ENCODE results near the gene MYO1B. TPM values are rescaled to one million over a fixed set of nuclear protein-coding genes. Genes with fewer than 3 reads are reported as not detected.
A peak's percentile ranks its signal among the peaks of the same experiment; 100 is the strongest.

The MYO1B gene
- total RNA-seq, 2 donors from 2014 or later = 74.7 to 79.4 TPM

DNA sequence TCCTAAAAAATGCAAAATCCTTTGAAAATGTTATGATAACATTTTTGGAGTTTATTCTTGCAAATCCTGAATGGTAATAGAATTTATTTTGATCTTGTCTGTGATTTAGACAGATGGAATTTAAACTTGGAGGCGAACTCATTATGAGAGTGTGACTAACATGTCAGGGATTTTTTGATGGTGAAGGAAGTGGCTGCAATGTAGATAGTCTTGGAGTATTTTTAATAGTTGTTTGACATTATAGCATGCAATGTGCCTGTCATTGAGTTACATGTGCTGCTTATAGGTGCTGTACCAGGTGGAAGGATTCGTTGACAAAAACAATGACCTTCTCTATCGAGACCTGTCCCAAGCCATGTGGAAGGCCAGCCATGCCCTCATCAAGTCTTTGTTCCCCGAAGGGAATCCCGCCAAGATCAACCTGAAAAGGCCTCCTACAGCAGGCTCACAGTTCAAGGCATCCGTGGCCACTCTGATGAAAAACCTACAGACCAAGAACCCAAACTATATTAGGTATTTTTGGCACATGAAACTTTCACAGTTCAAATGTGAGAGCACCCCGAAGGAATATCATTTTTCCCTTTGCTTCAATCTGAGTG is 141.8 kb downstream of the MYO1B start:
- ATAC-seq (ENCODE audit: insufficient number of reproducible peaks, low FRiP score, low read depth) = no peak
- peak overlapping the region; percentile 4 for H3K4me3 ChIP-seq
- peaks cover 17 to 37% of the 10 kb centered on the region in 2 donors for H3K4me1 ChIP-seq (ENCODE audit: control insufficient read depth in 1 of 2, low read depth in 2 of 2)
- peak overlapping the region; percentile 46 to 60 for H3K27ac ChIP-seq
- TF ChIP-seq, protein P1, sequence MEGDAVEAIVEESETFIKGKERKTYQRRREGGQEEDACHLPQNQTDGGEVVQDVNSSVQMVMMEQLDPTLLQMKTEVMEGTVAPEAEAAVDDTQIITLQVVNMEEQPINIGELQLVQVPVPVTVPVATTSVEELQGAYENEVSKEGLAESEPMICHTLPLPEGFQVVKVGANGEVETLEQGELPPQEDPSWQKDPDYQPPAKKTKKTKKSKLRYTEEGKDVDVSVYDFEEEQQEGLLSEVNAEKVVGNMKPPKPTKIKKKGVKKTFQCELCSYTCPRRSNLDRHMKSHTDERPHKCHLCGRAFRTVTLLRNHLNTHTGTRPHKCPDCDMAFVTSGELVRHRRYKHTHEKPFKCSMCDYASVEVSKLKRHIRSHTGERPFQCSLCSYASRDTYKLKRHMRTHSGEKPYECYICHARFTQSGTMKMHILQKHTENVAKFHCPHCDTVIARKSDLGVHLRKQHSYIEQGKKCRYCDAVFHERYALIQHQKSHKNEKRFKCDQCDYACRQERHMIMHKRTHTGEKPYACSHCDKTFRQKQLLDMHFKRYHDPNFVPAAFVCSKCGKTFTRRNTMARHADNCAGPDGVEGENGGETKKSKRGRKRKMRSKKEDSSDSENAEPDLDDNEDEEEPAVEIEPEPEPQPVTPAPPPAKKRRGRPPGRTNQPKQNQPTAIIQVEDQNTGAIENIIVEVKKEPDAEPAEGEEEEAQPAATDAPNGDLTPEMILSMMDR (IDR thresholded peaks at IDR 0.05) = no peak
- H3K27me3 ChIP-seq (replicated peaks; ENCODE audit: insufficient read depth) = no peaks in the 10 kb centered on the region
- no peak for DNase-seq (ENCODE audit: low spot score)
- H3K9me3 ChIP-seq = no peaks in the 10 kb centered on the region
- H3K36me3 ChIP-seq = no peaks in the 10 kb centered on the region

DNA sequence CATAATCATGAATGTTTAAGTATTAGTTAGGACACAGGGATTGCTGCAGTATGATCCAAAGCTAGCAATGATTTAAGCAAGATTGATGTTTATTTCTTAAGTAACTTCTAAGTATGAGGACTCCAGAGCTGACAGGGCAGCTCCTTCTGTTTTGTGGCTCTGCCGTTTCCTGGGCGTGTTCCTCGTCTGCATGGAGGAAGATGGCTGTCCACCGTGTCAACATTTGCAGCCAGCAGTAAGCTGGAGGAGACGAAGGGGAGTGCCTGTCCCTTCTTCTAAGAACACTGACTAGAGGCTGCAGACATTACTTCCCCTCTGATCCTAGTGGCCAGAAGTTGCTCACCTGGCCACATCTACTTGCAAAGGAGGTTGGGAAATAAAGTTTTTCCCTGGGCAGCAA is 144.1 kb downstream of the MYO1B start:
- ATAC-seq (ENCODE audit: insufficient number of reproducible peaks, low FRiP score, low read depth) = no peak
- H3K27me3 ChIP-seq (replicated peaks; ENCODE audit: insufficient read depth) = no peaks in the 10 kb centered on the region
- H3K27ac ChIP-seq = no peak overlapping the region
- H3K4me1 ChIP-seq (ENCODE audit: control insufficient read depth in 1 of 2, low read depth in 2 of 2) = peaks cover 17 to 37% of the 10 kb centered on the region in 2 donors
- H3K9me3 ChIP-seq = no peaks in the 10 kb centered on the region
- TF ChIP-seq, protein P1 (IDR thresholded peaks at IDR 0.05) = no peak
- no peak overlapping the region for H3K4me3 ChIP-seq
- H3K36me3 ChIP-seq = peaks cover 3% of the 10 kb centered on the region
- no peak for DNase-seq (ENCODE audit: low spot score)

DNA sequence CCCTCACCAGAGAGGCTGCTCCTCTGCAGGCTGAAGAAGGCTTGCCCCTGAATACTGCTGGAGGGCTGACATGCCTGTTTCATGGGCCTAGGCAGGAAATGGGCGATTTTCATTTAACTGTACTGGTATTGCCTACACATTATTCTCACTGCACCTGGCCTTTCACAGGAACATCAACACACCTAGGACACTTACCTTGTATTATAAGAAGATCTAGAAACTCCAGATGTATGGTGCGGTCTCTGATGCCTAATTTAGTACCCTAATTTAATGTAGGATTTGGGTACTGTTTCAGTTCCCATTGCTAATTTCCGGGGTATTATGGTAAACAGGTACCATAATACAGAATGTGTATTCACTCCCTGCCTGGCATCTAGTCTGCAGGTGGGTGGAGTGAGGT is 146.0 kb downstream of the MYO1B start:
- Histone ChIP-seq H3K27ac (no peak overlapping the region), H3K4me1 (ENCODE audit: control insufficient read depth in 1 of 2, low read depth in 2 of 2) (peaks cover 17 to 21% of the 10 kb centered on the region in 2 donors), H3K4me3 (no peak overlapping the region), H3K36me3 (peaks cover 3% of the 10 kb centered on the region), H3K9me3 (no peaks in the 10 kb centered on the region), H3K27me3 (replicated peaks; ENCODE audit: insufficient read depth) (no peaks in the 10 kb centered on the region)
- DNase-seq (ENCODE audit: low spot score) (no peak), ATAC-seq (ENCODE audit: insufficient number of reproducible peaks, low FRiP score, low read depth) (no peak)
- TF ChIP-seq, protein P1 (IDR thresholded peaks at IDR 0.05) = no peak

DNA sequence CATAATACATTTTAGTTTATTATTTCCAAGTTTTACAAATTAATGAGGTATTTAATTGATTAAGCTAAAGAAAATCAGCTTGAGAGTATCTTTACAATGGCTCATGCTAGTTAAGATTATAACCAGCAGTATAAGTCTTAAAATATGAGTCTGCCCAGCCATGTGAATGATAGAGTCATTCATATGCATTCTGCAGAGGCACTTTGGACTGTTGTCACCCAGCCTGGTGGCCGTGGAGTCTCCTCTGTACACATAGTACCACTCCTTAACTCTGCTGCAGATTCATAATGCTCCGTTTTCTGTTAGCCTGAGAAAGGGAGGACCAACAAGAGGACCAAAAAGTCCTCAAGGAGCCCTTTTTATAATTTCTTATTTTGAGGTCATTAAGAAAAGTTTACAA is 148.8 kb downstream of the MYO1B start:
- ATAC-seq (ENCODE audit: insufficient number of reproducible peaks, low FRiP score, low read depth) = no peak
- Histone ChIP-seq H3K27me3 (replicated peaks; ENCODE audit: insufficient read depth) (no peaks in the 10 kb centered on the region), H3K4me3 (no peak overlapping the region), H3K36me3 (peaks cover 6% of the 10 kb centered on the region), H3K4me1 (ENCODE audit: control insufficient read depth in 1 of 2, low read depth in 2 of 2) (no peaks in the 10 kb centered on the region), H3K9me3 (no peaks in the 10 kb centered on the region), H3K27ac (no peak overlapping the region)
- TF ChIP-seq, protein P1 (IDR thresholded peaks at IDR 0.05) = no peak
- DNase-seq (ENCODE audit: low spot score) = no peak

DNA sequence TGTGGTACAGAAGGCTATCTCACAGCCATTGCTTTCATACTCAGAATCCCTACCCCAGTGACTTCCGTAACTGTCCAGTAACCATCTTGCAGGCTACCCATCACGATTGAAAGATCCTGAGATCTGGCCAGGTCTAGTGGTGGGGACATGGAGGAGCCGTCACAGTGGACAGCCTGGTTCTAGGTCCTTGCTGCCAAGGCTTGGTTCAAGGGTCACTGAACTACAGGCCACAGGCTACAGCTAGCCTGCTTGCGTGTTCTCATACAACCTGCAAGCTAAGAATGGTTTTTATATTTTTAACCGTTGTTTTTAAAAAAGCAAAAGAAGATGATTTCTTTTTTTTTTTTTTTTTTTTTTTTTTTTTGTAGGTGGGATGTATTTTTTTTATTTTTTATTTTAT is 151.6 kb downstream of the MYO1B start:
- TF ChIP-seq, protein P1 (IDR thresholded peaks at IDR 0.05) = no peak
- peaks cover 9% of the 10 kb centered on the region for H3K36me3 ChIP-seq
- H3K27me3 ChIP-seq (replicated peaks; ENCODE audit: insufficient read depth) = no peaks in the 10 kb centered on the region
- no peak overlapping the region for H3K4me3 ChIP-seq
- DNase-seq (ENCODE audit: low spot score) (no peak), ATAC-seq (ENCODE audit: insufficient number of reproducible peaks, low FRiP score, low read depth) (no peak)
- no peaks in the 10 kb centered on the region for H3K9me3 ChIP-seq
- peaks cover 0 to 11% of the 10 kb centered on the region in 2 donors for H3K4me1 ChIP-seq (ENCODE audit: control insufficient read depth in 1 of 2, low read depth in 2 of 2)
- H3K27ac ChIP-seq = no peak overlapping the region

All from thoracic aorta (tissue), 2 donors.